Gastrocnemius medialis (tissue), 4 donors: ENCODE results near the gene ZNF668. TPM values are rescaled to one million over a fixed set of nuclear protein-coding genes. Genes with fewer than 3 reads are reported as not detected.

Experiments
- ATAC-seq, 2 donors: fragments of 150-250 bp; one replicate each; pipeline ENCODE4 v1.9.1; 2016
- DNase-seq, 2 donors: peaks; one replicate each; pipeline ENCODE4 v3.0.0-alpha.2; 2019
- H3K27ac ChIP-seq, 4 donors: fragments of 200-600 bp; sonication (generic); 1 replicate in 1 of 4; 2 replicates in 3 of 4; pipeline ENCODE4 v1.5.1; 2016 to 2018; ENCODE audit warnings: mild to moderate bottlenecking in 2 of 4, moderate library complexity in 1 of 4
- H3K27me3 ChIP-seq, 3 donors: fragments of 200-600 bp; sonication (generic) in 2 of 3; 1 replicate in 1 of 3; 2 replicates in 2 of 3; pipeline versions ENCODE4 v1.5.1 to v1.6.0; 2016 to 2019; ENCODE audit warnings: mild to moderate bottlenecking in 1 of 3, moderate library complexity in 1 of 3
- H3K36me3 ChIP-seq, 2 donors: fragments of 200-600 bp; sonication (generic) in 1 of 2; one replicate each; pipeline ENCODE4 v1.5.1; 2017 to 2018
- H3K4me1 ChIP-seq, 2 donors: fragments of 200-600 bp; sonication (generic) in 1 of 2; one replicate each; pipeline ENCODE4 v1.5.1; 2016 to 2017; ENCODE audit warnings: mild to moderate bottlenecking in 2 of 2
- H3K4me3 ChIP-seq, 4 donors: fragments of 200-600 bp; sonication (generic) in 3 of 4; 1 replicate in 1 of 4; 2 replicates in 3 of 4; pipeline ENCODE4 v1.5.1; 2016 to 2019; ENCODE audit warnings: mild to moderate bottlenecking in 2 of 4
- H3K9me3 ChIP-seq, 3 donors: fragments of 200-600 bp; sonication (generic) in 2 of 3; 1 replicate in 1 of 3; 2 replicates in 2 of 3; pipeline ENCODE4 v1.5.1; 2016 to 2019
- CTCF ChIP-seq, 5 experiments: fragments of 450-650 bp in 3 of 5; fragments of 200-600 bp in 2 of 5; sonication (generic) in 2 of 5; IDR thresholded peaks in 4 of 5; conservative IDR thresholded peaks in 1 of 5; 1 replicate in 4 of 5; 2 replicates in 1 of 5; pipeline ENCODE4 v1.5.1; 2016 to 2019; ENCODE audit warnings: antibody characterized with exemption in 5 of 5, mild to moderate bottlenecking in 3 of 5, moderate library complexity in 3 of 5
- POLR2A ChIP-seq, 2 donors: fragments of 450-650 bp; IDR thresholded peaks; one replicate each; pipeline ENCODE4 v1.6.1; 2017; ENCODE audit warnings: antibody characterized with exemption in 2 of 2, mild to moderate bottlenecking in 2 of 2, moderate library complexity in 2 of 2
- in situ Hi-C, 4 donors: fragments of 200-750 bp; cut with MboI; loops; one replicate each; pipeline versions ENCODE4 v1.15.0 to v1.8.0; 2017; ENCODE audit warnings: low sequenced_read_pairs in 4 of 4
- intact Hi-C: fragments of 100-400 bp; cut with DNase I; formaldehyde crosslinking; loops from one replicate; pipeline ENCODE4 v1.15.1; 2023; ENCODE audit warnings: low total_unique reads
- total RNA-seq, 4 donors: library from RNA; depleted of rRNA; stranded (reverse); fragments of >200 nt; gene quantifications; one replicate each; pipeline versions ENCODE4 v1.1.0 to v1.2.3, GENCODE V29; 2016

The ZNF668 gene
- total RNA-seq, 4 donors from 2014 or later: 6.6 to 16.0 (median 11.0) TPM

DNA sequence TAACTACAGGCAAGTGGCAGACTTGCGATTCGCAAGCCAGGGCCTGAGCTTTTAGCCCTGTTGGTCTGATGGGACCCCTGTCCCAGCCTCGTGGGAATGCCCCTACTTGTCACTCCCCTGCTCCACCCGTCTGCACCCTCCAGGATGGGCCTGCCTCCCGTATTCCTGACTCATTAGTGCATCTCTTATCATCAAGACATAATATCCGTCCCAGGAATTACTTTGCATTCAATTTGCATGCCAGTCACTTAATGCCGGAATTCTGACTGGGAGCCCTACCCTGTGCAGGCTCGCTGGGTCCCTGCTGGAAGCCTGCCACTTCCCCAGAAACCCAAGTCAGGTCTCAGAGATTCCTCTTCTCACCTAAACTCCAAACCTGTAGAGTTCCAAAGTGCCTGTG lies 11.4 kb upstream of the ZNF668 start:
- ATAC-seq: no peak
- TF ChIP-seq POLR2A (IDR thresholded peaks at IDR 0.05): no peak
- no peak for TF ChIP-seq CTCF (IDR thresholded peaks at IDR 0.05 in 4 of 5, conservative IDR thresholded peaks at IDR 0.05 in 1 of 5)
- H3K4me1 ChIP-seq: no peaks in the 10 kb centered on the region
- in situ Hi-C loops (loop anchor here in 1 of 4 donors (25.0 kb wide), 1 partner anchor 98 kb away; the partner anchor contains the start of gene HSD3B7), intact Hi-C loops (no loop called here)
- no peaks in the 10 kb centered on the region for H3K9me3 ChIP-seq
- peaks cover 0 to 13% of the 10 kb centered on the region in 2 donors for H3K36me3 ChIP-seq
- DNase-seq: no peak
- no peak overlapping the region for H3K27ac ChIP-seq
- H3K4me3 ChIP-seq: no peak overlapping the region
- no peaks in the 10 kb centered on the region for H3K27me3 ChIP-seq

GRCh38 chr16:31084584-31085302 lies 10.7 kb upstream of the ZNF668 start:
- in situ Hi-C loops (loop anchor here in 1 of 4 donors (25.0 kb wide), 1 partner anchor 97 kb away; the partner anchor contains the start of gene HSD3B7), intact Hi-C loops (no loop called here)
- no peaks in the 10 kb centered on the region for H3K27me3 ChIP-seq
- H3K36me3 ChIP-seq: peaks cover 0 to 18% of the 10 kb centered on the region in 2 donors
- TF ChIP-seq CTCF (IDR thresholded peaks at IDR 0.05 in 4 of 5, conservative IDR thresholded peaks at IDR 0.05 in 1 of 5) (no peak), POLR2A (IDR thresholded peaks at IDR 0.05) (no peak)
- no peak overlapping the region for H3K27ac ChIP-seq
- no peaks in the 10 kb centered on the region for H3K9me3 ChIP-seq
- H3K4me3 ChIP-seq: no peak overlapping the region
- no peaks in the 10 kb centered on the region for H3K4me1 ChIP-seq
- ATAC-seq (no peak), DNase-seq (no peak)

GRCh38 chr16:31083981-31084380 lies 9.9 kb upstream of the ZNF668 start:
- Histone ChIP-seq H3K9me3 (no peaks in the 10 kb centered on the region), H3K4me1 (no peaks in the 10 kb centered on the region), H3K27ac (no peak overlapping the region), H3K27me3 (no peaks in the 10 kb centered on the region), H3K4me3 (no peak overlapping the region), H3K36me3 (peaks cover 0 to 26% of the 10 kb centered on the region in 2 donors)
- in situ Hi-C loops: loop anchor here in 1 of 4 donors (25.0 kb wide), 1 partner anchor 97 kb away; the partner anchor contains the start of gene HSD3B7
- TF ChIP-seq POLR2A (IDR thresholded peaks at IDR 0.05) (no peak), CTCF (IDR thresholded peaks at IDR 0.05 in 4 of 5, conservative IDR thresholded peaks at IDR 0.05 in 1 of 5) (no peak)
- ATAC-seq (no peak), DNase-seq (no peak)
- intact Hi-C loops: no loop called here

- Histone ChIP-seq H3K27me3 (no peaks in the 10 kb centered on the region), H3K9me3 (no peaks in the 10 kb centered on the region), H3K36me3 (peaks cover 0 to 30% of the 10 kb centered on the region in 2 donors), H3K4me1 (no peaks in the 10 kb centered on the region), H3K4me3 (no peak overlapping the region), H3K27ac (no peak overlapping the region)
- no peak for DNase-seq
- TF ChIP-seq POLR2A (IDR thresholded peaks at IDR 0.05): no peak
- no peak for TF ChIP-seq CTCF (IDR thresholded peaks at IDR 0.05 in 4 of 5, conservative IDR thresholded peaks at IDR 0.05 in 1 of 5)
- intact Hi-C loops: no loop called here
- no peak for ATAC-seq
- in situ Hi-C loops: loop anchor here in 1 of 4 donors (25.0 kb wide), 1 partner anchor 96 kb away; the partner anchor contains the start of gene HSD3B7
Measured at GRCh38 chr16:31083556-31083955, 9.5 kb upstream of the ZNF668 start.
